Pons (tissue), 1 donor: ENCODE results near the gene SLCO1B1.
A peak's percentile ranks its signal among the peaks of the same experiment; 100 is the strongest.

Source experiments
- DNase-seq: peaks from one replicate; pipeline ENCODE4 v3.0.0-alpha.2; 2016; ENCODE audit warnings: low spot score

SLCO1B1 gene

GRCh38 chr12:21221778-21222177, 90.8 kb downstream of the SLCO1B1 start:
- DNase-seq: no peak

GRCh38 chr12:21223930-21224329, 92.9 kb downstream of the SLCO1B1 start:
- DNase-seq: peak; percentile 10

- DNase-seq: no peak
Observed at GRCh38 chr12:21234395-21234794, 103.4 kb downstream of the SLCO1B1 start.

GRCh38 chr12:21239866-21240265, 108.9 kb downstream of the SLCO1B1 start:
- DNase-seq: no peak

- peak; percentile 52 for DNase-seq
Observed at GRCh38 chr12:21248679-21249078, 117.7 kb downstream of the SLCO1B1 start.

- no peak for DNase-seq
Observed at GRCh38 chr12:21252070-21252469, 121.1 kb downstream of the SLCO1B1 start.

GRCh38 chr12:21257172-21257571, 126.2 kb downstream of the SLCO1B1 start:
- no peak for DNase-seq

GRCh38 chr12:21264232-21264631, 133.2 kb downstream of the SLCO1B1 start:
- DNase-seq: no peak

- DNase-seq: no peak
Observed at GRCh38 chr12:21265932-21266331, 134.9 kb downstream of the SLCO1B1 start.

GRCh38 chr12:21276826-21277225, 145.8 kb downstream of the SLCO1B1 start:
- no peak for DNase-seq
